ENCODE measurements around the gene CREB5.

DNA sequence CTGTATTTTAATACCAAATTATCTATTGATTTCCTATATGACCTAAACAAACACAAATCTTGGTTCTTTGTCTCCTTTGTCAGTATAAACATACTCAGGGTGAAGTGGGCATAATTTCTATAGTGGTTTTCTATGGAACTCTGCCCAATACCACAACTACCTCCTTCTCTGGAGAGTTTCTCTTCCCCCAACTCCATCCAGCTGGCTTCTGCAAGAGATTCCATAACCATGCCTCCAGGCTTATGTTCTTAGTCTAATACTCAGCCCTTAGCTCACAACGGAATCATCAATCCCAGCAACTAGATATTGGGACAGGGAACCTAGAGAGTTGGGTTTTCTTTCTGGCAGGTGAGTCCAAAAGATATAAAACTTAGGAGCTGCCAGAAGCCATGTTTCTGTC, 418.5 kb downstream of the CREB5 start:
- TF ChIP-seq POLR2A (IDR thresholded peaks at IDR 0.05), result no peak
- TF ChIP-seq, protein P1, sequence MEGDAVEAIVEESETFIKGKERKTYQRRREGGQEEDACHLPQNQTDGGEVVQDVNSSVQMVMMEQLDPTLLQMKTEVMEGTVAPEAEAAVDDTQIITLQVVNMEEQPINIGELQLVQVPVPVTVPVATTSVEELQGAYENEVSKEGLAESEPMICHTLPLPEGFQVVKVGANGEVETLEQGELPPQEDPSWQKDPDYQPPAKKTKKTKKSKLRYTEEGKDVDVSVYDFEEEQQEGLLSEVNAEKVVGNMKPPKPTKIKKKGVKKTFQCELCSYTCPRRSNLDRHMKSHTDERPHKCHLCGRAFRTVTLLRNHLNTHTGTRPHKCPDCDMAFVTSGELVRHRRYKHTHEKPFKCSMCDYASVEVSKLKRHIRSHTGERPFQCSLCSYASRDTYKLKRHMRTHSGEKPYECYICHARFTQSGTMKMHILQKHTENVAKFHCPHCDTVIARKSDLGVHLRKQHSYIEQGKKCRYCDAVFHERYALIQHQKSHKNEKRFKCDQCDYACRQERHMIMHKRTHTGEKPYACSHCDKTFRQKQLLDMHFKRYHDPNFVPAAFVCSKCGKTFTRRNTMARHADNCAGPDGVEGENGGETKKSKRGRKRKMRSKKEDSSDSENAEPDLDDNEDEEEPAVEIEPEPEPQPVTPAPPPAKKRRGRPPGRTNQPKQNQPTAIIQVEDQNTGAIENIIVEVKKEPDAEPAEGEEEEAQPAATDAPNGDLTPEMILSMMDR (IDR thresholded peaks at IDR 0.05), result no peak
